ENCODE results near the gene PPIA. TPM values are rescaled to one million over a fixed set of nuclear protein-coding genes. Genes with fewer than 3 reads are reported as not detected.
"Not testable (repeated sequence)": the region's sequence is repeated elsewhere in the genome, so short reads cannot be mapped to it uniquely, and the experiment has no call there.

Gene PPIA
- total RNA-seq, 1 donor from 2014 or later: 1,265 TPM

DNA sequence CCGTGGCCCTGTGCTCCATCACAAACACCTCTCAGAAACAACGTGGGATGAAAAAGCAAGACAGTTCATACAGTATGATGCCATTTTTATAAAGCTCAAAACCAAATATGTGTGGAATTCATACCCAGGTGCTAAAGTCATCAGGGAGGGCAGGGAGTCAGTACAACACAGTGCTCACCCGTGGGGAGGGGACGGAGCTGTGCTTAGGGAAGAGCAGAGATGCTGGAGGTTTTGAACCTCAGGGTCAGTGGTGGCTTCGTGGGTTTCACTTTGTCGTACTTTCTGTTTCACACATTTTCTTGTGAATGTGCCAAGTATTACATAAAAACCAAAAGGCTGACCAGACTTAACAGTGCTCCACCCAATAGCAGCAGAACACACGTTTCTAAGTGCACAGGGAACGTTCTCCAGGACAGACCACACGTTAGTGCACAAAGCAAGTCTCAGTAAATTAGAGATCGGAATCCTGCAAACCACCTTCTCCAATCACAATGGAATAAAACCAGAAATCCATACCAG is 26.6 kb upstream of the PPIA start:
- H3K27me3 Mint-ChIP-seq (ENCODE audit: unreplicated experiment): no peaks in the 10 kb centered on the region
- TF ChIP-seq, protein P1, sequence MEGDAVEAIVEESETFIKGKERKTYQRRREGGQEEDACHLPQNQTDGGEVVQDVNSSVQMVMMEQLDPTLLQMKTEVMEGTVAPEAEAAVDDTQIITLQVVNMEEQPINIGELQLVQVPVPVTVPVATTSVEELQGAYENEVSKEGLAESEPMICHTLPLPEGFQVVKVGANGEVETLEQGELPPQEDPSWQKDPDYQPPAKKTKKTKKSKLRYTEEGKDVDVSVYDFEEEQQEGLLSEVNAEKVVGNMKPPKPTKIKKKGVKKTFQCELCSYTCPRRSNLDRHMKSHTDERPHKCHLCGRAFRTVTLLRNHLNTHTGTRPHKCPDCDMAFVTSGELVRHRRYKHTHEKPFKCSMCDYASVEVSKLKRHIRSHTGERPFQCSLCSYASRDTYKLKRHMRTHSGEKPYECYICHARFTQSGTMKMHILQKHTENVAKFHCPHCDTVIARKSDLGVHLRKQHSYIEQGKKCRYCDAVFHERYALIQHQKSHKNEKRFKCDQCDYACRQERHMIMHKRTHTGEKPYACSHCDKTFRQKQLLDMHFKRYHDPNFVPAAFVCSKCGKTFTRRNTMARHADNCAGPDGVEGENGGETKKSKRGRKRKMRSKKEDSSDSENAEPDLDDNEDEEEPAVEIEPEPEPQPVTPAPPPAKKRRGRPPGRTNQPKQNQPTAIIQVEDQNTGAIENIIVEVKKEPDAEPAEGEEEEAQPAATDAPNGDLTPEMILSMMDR (IDR thresholded peaks at IDR 0.05): no peak
- H3K27ac Mint-ChIP-seq (ENCODE audit: unreplicated experiment): peak overlapping the region; percentile 67
- no peak for DNase-seq (ENCODE audit: extremely low spot score, unreplicated experiment)
- peaks cover 15% of the 10 kb centered on the region for H3K36me3 Mint-ChIP-seq (ENCODE audit: unreplicated experiment)
- H3K4me1 Mint-ChIP-seq (ENCODE audit: unreplicated experiment): peaks cover 33% of the 10 kb centered on the region
- peak overlapping the region; percentile 12 for H3K4me3 Mint-ChIP-seq (ENCODE audit: unreplicated experiment)
- H3K9me3 Mint-ChIP-seq (ENCODE audit: unreplicated experiment): no peaks in the 10 kb centered on the region

DNA sequence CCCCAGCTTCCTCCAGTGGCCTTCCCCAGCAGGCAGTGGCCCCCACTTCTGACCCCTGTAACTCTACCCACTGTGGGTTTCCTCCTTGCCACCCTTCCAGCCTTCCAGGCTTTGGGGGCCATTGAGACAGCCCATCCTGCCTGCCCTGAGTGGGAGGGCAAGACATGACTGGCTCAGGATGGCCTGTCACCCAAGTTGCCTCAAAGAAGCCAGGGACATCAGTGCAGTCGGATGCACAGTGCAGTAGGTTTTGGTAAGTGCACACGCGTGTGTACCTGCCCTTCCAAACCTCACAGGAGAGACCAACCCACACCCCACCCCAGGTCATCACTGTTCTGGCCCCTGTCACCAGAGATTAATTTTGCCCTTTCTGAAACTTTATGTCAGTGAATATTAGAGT is 25.1 kb upstream of the PPIA start:
- TF ChIP-seq, protein P1 (IDR thresholded peaks at IDR 0.05): no peak
- Mint-ChIP-seq H3K27ac (ENCODE audit: unreplicated experiment) (no peak overlapping the region), H3K27me3 (ENCODE audit: unreplicated experiment) (no peaks in the 10 kb centered on the region), H3K4me1 (ENCODE audit: unreplicated experiment) (peaks cover 33% of the 10 kb centered on the region), H3K36me3 (ENCODE audit: unreplicated experiment) (peaks cover 9% of the 10 kb centered on the region), H3K9me3 (ENCODE audit: unreplicated experiment) (no peaks in the 10 kb centered on the region), H3K4me3 (ENCODE audit: unreplicated experiment) (no peak overlapping the region)
- DNase-seq (ENCODE audit: extremely low spot score, unreplicated experiment): no peak

DNA sequence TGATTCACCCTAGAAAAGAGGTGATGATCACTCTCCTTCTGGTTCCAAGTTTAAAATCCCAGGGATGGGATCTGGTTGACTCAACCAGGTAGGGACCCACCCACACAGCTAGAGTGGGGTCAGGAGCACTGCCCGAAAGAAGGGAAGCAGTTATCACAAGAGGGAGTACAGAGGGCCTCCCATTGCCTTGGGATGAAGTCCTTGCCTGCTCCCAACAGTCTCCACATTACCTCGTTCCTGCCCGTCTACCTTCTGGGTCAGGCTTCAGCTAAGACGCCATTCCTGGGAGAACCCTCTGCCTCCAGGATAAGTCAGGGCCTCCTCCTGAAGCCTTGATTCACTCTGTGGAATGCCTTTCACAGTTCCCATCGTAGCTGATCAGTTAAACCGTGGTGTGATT is 24.0 kb upstream of the PPIA start:
- H3K27ac Mint-ChIP-seq (ENCODE audit: unreplicated experiment): no peak overlapping the region
- peaks cover 29% of the 10 kb centered on the region for H3K4me1 Mint-ChIP-seq (ENCODE audit: unreplicated experiment)
- no peak for DNase-seq (ENCODE audit: extremely low spot score, unreplicated experiment)
- no peaks in the 10 kb centered on the region for H3K27me3 Mint-ChIP-seq (ENCODE audit: unreplicated experiment)
- peaks cover 6% of the 10 kb centered on the region for H3K36me3 Mint-ChIP-seq (ENCODE audit: unreplicated experiment)
- no peak overlapping the region for H3K4me3 Mint-ChIP-seq (ENCODE audit: unreplicated experiment)
- H3K9me3 Mint-ChIP-seq (ENCODE audit: unreplicated experiment): no peaks in the 10 kb centered on the region
- TF ChIP-seq, protein P1 (IDR thresholded peaks at IDR 0.05): no peak

DNA sequence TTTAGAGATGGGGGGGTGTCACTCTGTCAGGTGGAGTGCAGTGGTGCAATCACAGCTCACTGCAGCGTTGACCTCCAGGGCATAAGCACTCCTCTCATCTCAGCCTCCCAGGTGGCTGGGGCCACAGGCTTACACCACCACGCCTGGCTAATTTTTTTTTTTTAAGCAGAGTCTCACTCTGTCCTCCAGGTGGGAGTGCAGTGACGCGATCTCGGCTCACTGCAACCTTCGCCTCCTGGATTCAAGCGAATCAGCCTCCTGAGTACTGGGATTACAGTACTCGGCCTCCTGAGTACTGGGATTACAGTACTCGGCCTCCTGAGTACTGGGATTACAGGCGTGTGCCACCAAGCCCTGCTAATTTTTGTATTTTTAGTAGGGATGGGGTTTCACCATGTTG is 23.6 kb upstream of the PPIA start:
- H3K4me3 Mint-ChIP-seq (ENCODE audit: unreplicated experiment): no peak overlapping the region
- no peak for DNase-seq (ENCODE audit: extremely low spot score, unreplicated experiment)
- H3K27ac Mint-ChIP-seq (ENCODE audit: unreplicated experiment): no peak overlapping the region
- peaks cover 2% of the 10 kb centered on the region for H3K36me3 Mint-ChIP-seq (ENCODE audit: unreplicated experiment)
- TF ChIP-seq, protein P1 (IDR thresholded peaks at IDR 0.05): no peak
- no peaks in the 10 kb centered on the region for H3K27me3 Mint-ChIP-seq (ENCODE audit: unreplicated experiment)
- no peaks in the 10 kb centered on the region for H3K9me3 Mint-ChIP-seq (ENCODE audit: unreplicated experiment)
- peaks cover 25% of the 10 kb centered on the region for H3K4me1 Mint-ChIP-seq (ENCODE audit: unreplicated experiment)

DNA sequence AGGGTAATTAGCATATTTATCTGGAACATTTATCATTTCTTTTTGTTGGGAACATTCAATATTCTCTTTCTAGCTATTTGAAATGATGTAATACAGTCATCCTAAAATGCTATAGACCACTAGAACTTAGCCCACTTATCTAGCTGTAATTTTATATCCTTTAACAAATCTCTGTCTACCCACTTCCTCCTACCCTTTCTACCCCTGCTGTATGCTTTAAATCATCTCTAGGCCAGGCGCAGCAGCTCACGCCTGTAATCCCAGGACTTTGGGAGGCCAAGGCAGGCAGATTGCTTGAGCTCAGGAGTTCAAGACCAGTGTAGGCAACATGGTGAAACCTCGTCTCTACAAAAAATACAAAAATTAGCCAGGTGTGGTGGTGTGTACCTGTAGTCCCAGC is 22.0 kb upstream of the PPIA start:
- not testable (repeated sequence) for H3K36me3 Mint-ChIP-seq (ENCODE audit: unreplicated experiment); H3K27ac Mint-ChIP-seq (ENCODE audit: unreplicated experiment); H3K4me1 Mint-ChIP-seq (ENCODE audit: unreplicated experiment); H3K27me3 Mint-ChIP-seq (ENCODE audit: unreplicated experiment); DNase-seq (ENCODE audit: extremely low spot score, unreplicated experiment); H3K9me3 Mint-ChIP-seq (ENCODE audit: unreplicated experiment); H3K4me3 Mint-ChIP-seq (ENCODE audit: unreplicated experiment)

Data from osteocyte (in vitro differentiated cells).